ENCODE results near the gene SLC47A2.

GRCh38 chr17:19740933-19741332 is 24.5 kb upstream of the SLC47A2 start:
- TF ChIP-seq CTCF (IDR thresholded peaks at IDR 0.05; ENCODE audit: insufficient read depth, low read length) (no peak), GABPA (IDR thresholded peaks at IDR 0.05; ENCODE audit: low read depth) (no peak)
